ENCODE measurements around the gene JUND.

Gene JUND

GRCh38 chr19:18308051-18308947 is 26.9 kb upstream of the JUND start:
- no peak for TF ChIP-seq CTCF (IDR thresholded peaks at IDR 0.05; ENCODE audit: extremely low read depth, missing control alignments)

DNA sequence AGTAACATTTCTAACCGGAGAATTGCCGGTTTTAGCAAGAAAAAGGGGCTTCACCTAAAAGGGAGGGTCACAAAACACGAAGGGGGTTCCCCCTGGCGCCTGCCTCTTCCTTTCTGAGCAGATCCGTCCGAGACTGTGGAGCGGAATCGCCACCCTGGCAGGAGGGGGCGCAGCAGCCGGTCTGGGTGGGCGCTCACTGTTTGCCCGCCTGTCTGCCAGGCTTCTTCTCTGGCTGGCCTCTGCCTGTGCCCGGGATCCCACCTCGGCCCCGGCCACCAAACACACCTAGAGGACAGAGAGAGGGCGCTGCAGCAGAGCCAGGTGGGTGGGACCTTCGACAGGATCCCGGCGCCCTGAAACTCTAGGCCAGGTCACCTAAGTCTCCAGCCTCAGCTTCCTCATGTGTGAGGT is 25.9 kb upstream of the JUND start:
- TF ChIP-seq CTCF (IDR thresholded peaks at IDR 0.05; ENCODE audit: extremely low read depth, missing control alignments) = no peak
- peak; percentile 36 for DNase-seq (ENCODE audit: low spot score)

More at GRCh38 chr19:18308051-18308947, 26.9 kb upstream of the JUND start:
- no peak for DNase-seq (ENCODE audit: low spot score)

DNA sequence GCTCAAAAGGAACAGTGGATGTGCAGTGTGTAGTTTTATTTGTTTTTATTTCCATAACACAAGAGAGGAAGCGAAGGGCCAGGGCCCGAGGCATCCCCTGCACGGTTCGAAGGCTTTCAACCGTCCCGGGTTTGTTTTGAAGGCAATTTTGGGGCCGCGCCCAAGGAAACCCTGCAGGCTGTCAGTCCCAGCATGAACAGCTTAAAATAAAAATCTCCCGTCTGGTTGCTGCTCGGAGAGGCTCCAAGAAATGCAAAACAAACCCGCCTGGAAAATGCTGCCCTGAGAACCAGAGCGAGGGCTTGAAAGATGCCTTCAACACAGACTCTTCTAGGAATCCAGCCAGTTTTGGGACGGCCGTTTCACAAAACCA is 25.5 kb upstream of the JUND start:
- DNase-seq (ENCODE audit: low spot score) = no peak
- no peak for TF ChIP-seq CTCF (IDR thresholded peaks at IDR 0.05; ENCODE audit: extremely low read depth, missing control alignments)

DNA sequence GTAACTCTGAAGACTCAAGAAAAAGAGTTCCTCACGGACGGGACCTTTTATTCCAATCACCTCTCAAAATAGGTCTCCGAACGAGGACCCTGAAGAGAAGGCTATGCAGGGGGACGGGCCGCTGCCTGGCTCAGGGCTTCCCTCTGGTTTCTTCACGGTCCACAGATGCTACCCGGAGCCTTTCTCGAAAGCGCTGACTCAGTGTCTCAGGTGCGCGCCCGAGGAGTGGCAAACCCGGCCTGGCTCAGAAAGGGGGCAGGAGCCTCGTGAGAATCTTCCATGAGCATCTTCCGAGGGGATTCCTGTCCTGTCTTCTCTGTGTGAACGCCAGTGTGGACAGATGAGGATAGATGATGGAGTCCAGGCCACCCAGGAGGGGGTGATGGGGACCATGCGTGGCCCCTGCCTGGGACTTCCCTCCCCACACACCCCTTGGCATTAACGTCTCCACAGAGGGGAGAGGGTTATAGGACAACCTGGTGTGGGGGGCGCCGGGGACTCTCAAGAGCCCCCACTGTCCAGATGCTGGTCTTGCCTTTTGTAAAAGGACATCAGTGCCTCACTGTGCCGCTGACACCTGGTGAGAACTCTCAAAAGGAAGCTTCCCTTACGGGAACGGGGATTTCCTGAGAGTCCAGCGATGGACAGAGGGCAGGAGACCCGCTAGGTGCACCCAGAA is 24.9 kb upstream of the JUND start:
- TF ChIP-seq CTCF (IDR thresholded peaks at IDR 0.05; ENCODE audit: extremely low read depth, missing control alignments) = no peak
- DNase-seq (ENCODE audit: low spot score) = no peak

DNA sequence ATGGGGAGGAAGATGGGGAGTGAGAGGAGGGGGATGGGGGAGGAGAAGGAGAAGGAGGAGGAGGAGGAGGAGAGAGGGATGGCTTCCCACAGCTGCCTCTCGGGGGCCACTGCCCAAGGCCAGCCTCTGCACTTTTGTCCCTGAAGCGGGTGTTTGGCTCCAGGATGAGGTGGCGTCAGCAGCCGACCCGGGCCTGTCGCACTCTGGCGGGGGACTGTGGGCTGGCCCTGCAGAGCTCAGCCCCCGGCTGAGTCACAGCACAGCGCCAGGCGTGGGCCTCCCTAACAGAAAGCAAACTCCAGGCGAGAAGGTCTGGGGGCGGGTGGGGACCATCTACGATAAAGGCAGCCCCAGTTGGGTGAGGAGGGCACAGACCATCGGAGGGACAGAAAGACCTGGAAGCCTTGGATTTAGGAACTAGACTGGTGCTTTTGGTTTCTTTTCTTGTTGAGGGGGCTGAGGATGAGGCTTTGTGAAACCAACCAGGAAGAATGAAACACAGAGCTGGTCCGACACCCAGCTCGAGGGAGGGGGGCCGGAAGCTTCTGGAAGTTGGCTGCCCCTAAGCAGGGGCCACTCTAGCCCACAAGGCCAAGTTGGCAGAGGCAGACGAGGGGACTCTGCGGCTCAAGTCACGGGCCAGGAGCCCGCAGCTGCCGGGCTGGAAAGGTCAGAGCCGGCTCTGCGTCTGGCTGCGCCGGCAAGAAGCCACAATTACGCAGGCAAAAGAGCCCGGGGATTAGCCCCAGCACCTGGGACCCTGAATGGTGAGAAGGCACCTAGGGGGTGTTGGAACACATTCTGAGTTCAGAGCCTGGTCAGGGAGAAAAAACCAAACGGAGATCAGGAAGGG is 23.3 kb upstream of the JUND start:
- DNase-seq (ENCODE audit: low spot score) = peak; percentile 89
- no peak for TF ChIP-seq CTCF (IDR thresholded peaks at IDR 0.05; ENCODE audit: extremely low read depth, missing control alignments)

GRCh38 chr19:18304208-18304457 is 22.7 kb upstream of the JUND start:
- no peak for DNase-seq (ENCODE audit: low spot score)
- TF ChIP-seq CTCF (IDR thresholded peaks at IDR 0.05; ENCODE audit: extremely low read depth, missing control alignments) = no peak

- no peak for DNase-seq (ENCODE audit: low spot score)
- no peak for TF ChIP-seq CTCF (IDR thresholded peaks at IDR 0.05; ENCODE audit: extremely low read depth, missing control alignments)
These were observed 20.3 kb upstream of the JUND start for GRCh38 chr19:18301718-18302111.
